ENCODE data around the gene ZNF283.

- TF ChIP-seq POLR2AphosphoS5 (IDR thresholded peaks at IDR 0.05; ENCODE audit: borderline replicate concordance, low read depth, low read length), result no peak
- no peak for TF ChIP-seq FOXP2 (optimal IDR thresholded peaks at IDR 0.05; ENCODE audit: control extremely low read depth, extremely low read length, insufficient read depth)
These were observed 20.8 kb downstream of the ZNF283 start for GRCh38 chr19:43847884-43848283.

All from SK-N-MC (cell line).